IMR-90 (cell line): ENCODE data around the gene LMNB1. TPM values are rescaled to one million over a fixed set of nuclear protein-coding genes. Genes with fewer than 3 reads are reported as not detected.

Source experiments
- ATAC-seq: fragments of 200-7000 bp; cut with Tn5 transposase; 2 replicates; pipeline ENCODE4 v1.9.1; 2020; ENCODE audit warnings: low read depth, mild to moderate bottlenecking, moderate library complexity
- BruUV-seq: library from RNA; stranded (reverse); fragments of 400-500 nt; replicated peaks from 2 replicates; lab custom pipeline; 2021; lab: Mats Ljungman, UMichigan
- CTCF ChIA-PET: fragments of 300-600 bp; formaldehyde crosslinking; extraction: SDS; loops from one replicate; lab custom pipeline; 2021; ENCODE audit warnings: antibody characterized with exemption; lab: Yijun Ruan, JAX
- POLR2A ChIA-PET: fragments of 300-600 bp; sonication (Branson Sonifier 250); formaldehyde crosslinking; loops from one replicate; lab custom pipeline; 2022; ENCODE audit warnings: antibody characterized with exemption; ENCODE audit not compliant: unreplicated experiment; lab: Charles Lee
- DNase-seq: peaks from one replicate; pipeline ENCODE4 v3.0.0; 2013
- H2AFZ ChIP-seq: replicated peaks from 2 replicates; pipeline ENCODE3; 2013; ENCODE audit warnings: low read length, mild to moderate bottlenecking; ENCODE audit not compliant: poor library complexity
- H2AK5ac ChIP-seq: 2 replicates; pipeline ENCODE4 v1.6.1; 2013; ENCODE audit warnings: low read depth, low read length, inconsistent platforms
- H2AK9ac ChIP-seq: replicated peaks from 2 replicates; pipeline ENCODE3; 2013; ENCODE audit warnings: mild to moderate bottlenecking, low read depth, low read length, moderate library complexity; ENCODE audit not compliant: poor library complexity
- H2BK120ac ChIP-seq: 2 replicates; pipeline ENCODE4 v1.6.1; 2013; ENCODE audit warnings: low read depth, low read length, inconsistent platforms
- H2BK15ac ChIP-seq: 3 replicates; pipeline ENCODE4 v1.6.1; 2013; ENCODE audit warnings: low read depth, low read length, inconsistent platforms
- H2BK20ac ChIP-seq: 2 replicates; pipeline ENCODE4 v1.6.1; 2013; ENCODE audit warnings: low read depth, mild to moderate bottlenecking, inconsistent platforms, low read length, moderate library complexity
- H2BK5ac ChIP-seq: 2 replicates; pipeline ENCODE4 v1.6.1; 2013; ENCODE audit warnings: mild to moderate bottlenecking, low read depth, low read length, inconsistent platforms; ENCODE audit not compliant: poor library complexity, severe bottlenecking
- H3K14ac ChIP-seq: replicated peaks from 2 replicates; pipeline ENCODE4 v1.6.1; 2013; ENCODE audit warnings: low read depth, low read length, inconsistent platforms
- H3K18ac ChIP-seq: 2 replicates; pipeline ENCODE4 v1.6.1; 2013; ENCODE audit warnings: low read depth, low read length, control low read depth
- H3K23ac ChIP-seq: 2 replicates; pipeline ENCODE4 v1.6.1; 2013; ENCODE audit warnings: low read depth, low read length, inconsistent platforms
- H3K27ac ChIP-seq: 2 replicates; pipeline ENCODE4 v1.5.1; 2013; ENCODE audit warnings: mild to moderate bottlenecking, control low read depth, low read length; ENCODE audit not compliant: insufficient read depth
- H3K27me3 ChIP-seq: 2 replicates; pipeline ENCODE4 v1.6.1; 2013; ENCODE audit warnings: low read length; ENCODE audit not compliant: control insufficient read depth, insufficient read depth
- H3K36me3 ChIP-seq: 2 replicates; pipeline ENCODE4 v1.6.1; 2013; ENCODE audit warnings: low read length, mixed read lengths; ENCODE audit not compliant: control insufficient read depth, insufficient read depth
- H3K4ac ChIP-seq: 2 replicates; pipeline ENCODE4 v1.6.1; 2013; ENCODE audit warnings: low read depth, low read length, inconsistent platforms
- H3K4me1 ChIP-seq: 2 replicates; pipeline ENCODE4 v1.6.1; 2013; ENCODE audit warnings: low read length, mixed read lengths; ENCODE audit not compliant: control insufficient read depth, insufficient read depth
- H3K4me2 ChIP-seq: 2 replicates; pipeline ENCODE4 v1.6.1; 2013; ENCODE audit warnings: low read depth, mild to moderate bottlenecking, control low read depth, low read length, moderate library complexity
- H3K4me3 ChIP-seq: 2 replicates; pipeline ENCODE4 v1.5.1; 2013; ENCODE audit warnings: low read depth, mild to moderate bottlenecking, control low read depth, low read length, moderate library complexity; ENCODE audit not compliant: insufficient read depth
- H3K56ac ChIP-seq: 2 replicates; pipeline ENCODE4 v1.6.1; 2013; ENCODE audit warnings: low read length, inconsistent platforms; ENCODE audit not compliant: insufficient read depth; ENCODE audit errors: extremely low read depth
- H3K79me1 ChIP-seq, 2 experiments: 2 replicates each; pipeline ENCODE4 v1.6.1; 2013; ENCODE audit warnings: low read length in 2 of 2, inconsistent platforms in 1 of 2, low read depth in 1 of 2
- H3K9ac ChIP-seq: 2 replicates; pipeline ENCODE4 v1.6.1; 2013; ENCODE audit warnings: low read depth, low read length, control low read depth
- H3K9me1 ChIP-seq: 2 replicates; pipeline ENCODE4 v1.6.1; 2013; ENCODE audit warnings: low read length, inconsistent platforms; ENCODE audit not compliant: insufficient read depth
- H3K9me3 ChIP-seq: 2 replicates; pipeline ENCODE4 v1.6.1; 2013; ENCODE audit warnings: low read length; ENCODE audit not compliant: control insufficient read depth, insufficient read depth
- H4K20me1 ChIP-seq: 2 replicates; pipeline ENCODE4 v1.6.1; 2013; ENCODE audit warnings: low read length, inconsistent platforms; ENCODE audit not compliant: insufficient read depth
- H4K5ac ChIP-seq: 2 replicates; pipeline ENCODE4 v1.6.1; 2013; ENCODE audit warnings: mild to moderate bottlenecking, low read depth, low read length, control low read depth
- H4K8ac ChIP-seq, 2 experiments: 2 replicates each; pipeline ENCODE4 v1.6.1; 2013; ENCODE audit warnings: low read depth in 2 of 2, low read length in 2 of 2, control low read depth in 1 of 2, inconsistent platforms in 1 of 2
- H4K91ac ChIP-seq: 2 replicates; pipeline ENCODE4 v1.6.1; 2013; ENCODE audit warnings: low read depth, low read length, inconsistent platforms; ENCODE audit not compliant: insufficient read depth
- BHLHE40 ChIP-seq: fragments of 150-350 bp; IDR thresholded peaks from 2 replicates; pipeline ENCODE4 v1.6.1; 2016; ENCODE audit warnings: mild to moderate bottlenecking, low read depth, low read length
- FOS ChIP-seq: fragments of 150-350 bp; IDR thresholded peaks from 2 replicates; pipeline ENCODE4 v1.6.1; 2016; ENCODE audit warnings: low read depth, low read length
- MAFK ChIP-seq: IDR thresholded peaks from 2 replicates; pipeline ENCODE4 v1.6.1; 2012; ENCODE audit warnings: low read depth, low read length, improper control_type of control experiment
- MAZ ChIP-seq: IDR thresholded peaks from 2 replicates; pipeline ENCODE4 v1.6.1; 2012; ENCODE audit warnings: low read depth, mild to moderate bottlenecking, low read length, improper control_type of control experiment, moderate library complexity, borderline replicate concordance
- NFE2L2 ChIP-seq: fragments of 150-350 bp; IDR thresholded peaks from 2 replicates; pipeline ENCODE4 v1.6.1; 2016; ENCODE audit warnings: low read depth, mild to moderate bottlenecking, low read length
- POLR2A ChIP-seq: IDR thresholded peaks from 2 replicates; pipeline ENCODE4 v1.6.1; 2012; ENCODE audit warnings: mild to moderate bottlenecking, low read depth, low read length
- RAD21 ChIP-seq: IDR thresholded peaks from 2 replicates; pipeline ENCODE4 v1.6.1; 2012; ENCODE audit warnings: low read length, improper control_type of control experiment
- RCOR1 ChIP-seq: IDR thresholded peaks from 2 replicates; pipeline ENCODE4 v1.6.1; 2012; ENCODE audit warnings: mild to moderate bottlenecking, low read length, improper control_type of control experiment; ENCODE audit not compliant: insufficient replicate concordance
- RFX5 ChIP-seq: IDR thresholded peaks from 2 replicates; pipeline ENCODE4 v1.8.0; 2012; ENCODE audit warnings: low read depth, mild to moderate bottlenecking, low read length, moderate library complexity
- SMC3 ChIP-seq: fragments of 150-350 bp; IDR thresholded peaks from 2 replicates; pipeline ENCODE4 v1.6.1; 2016; ENCODE audit warnings: low read depth, mild to moderate bottlenecking, antibody characterized with exemption, low read length, moderate library complexity
- WGBS, 2 experiments: methylation state at CpG; one replicate each; pipeline versions ENCODE4 v1.1.5 to v1.1.7; 2013; ENCODE audit warnings: missing lambda C conversion rate in 2 of 2; ENCODE audit not compliant: insufficient read length in 1 of 2; ENCODE audit errors: extremely low coverage in 2 of 2; 5-methylcytosine and 5-hydroxymethylcytosine counted together
- dilution Hi-C: fragments of 300-500 bp; cut with HindIII; formaldehyde crosslinking; loops from one replicate; pipeline ENCODE4 v1.14.3; 2018; ENCODE audit warnings: low sequenced_read_pairs; ENCODE audit not compliant: unreplicated experiment
- in situ Hi-C: fragments of 300-500 bp; cut with MboI; formaldehyde crosslinking; loops from 3 replicates; pipeline ENCODE4 v1.14.3; 2019; ENCODE audit warnings: low sequenced_read_pairs, inconsistent platforms, mixed read lengths
- intact Hi-C: fragments of 100-400 bp; cut with micrococcal nuclease; formaldehyde crosslinking; loops from 2 replicates; pipeline ENCODE4 v1.10.0; 2022
- polyA plus RNA-seq, 3 experiments: library from polyadenylated mRNA; depleted of rRNA; stranded (reverse); fragments of >200 nt; gene quantifications; 2 replicates each; pipeline ENCODE4 v1.2.3, GENCODE V29; 2012; ENCODE audit warnings: low replicate concordance in 1 of 3
- total RNA-seq: library from RNA; depleted of rRNA; stranded (reverse); fragments of >200 nt; gene quantifications from 2 replicates; pipeline ENCODE4 v1.2.3, GENCODE V29; 2012
- TF ChIP-seq, protein P1 (sequence below): conservative IDR thresholded peaks from 2 replicates; pipeline ENCODE4 v1.5.1; 2012; ENCODE audit warnings: mild to moderate bottlenecking, low read depth, low read length, improper control_type of control experiment
- TF ChIP-seq, protein P2 (sequence below): fragments of 150-350 bp; IDR thresholded peaks from 2 replicates; pipeline ENCODE4 v1.6.1; 2017; ENCODE audit warnings: mild to moderate bottlenecking, antibody characterized with exemption, low read length, low read depth
- TF ChIP-seq, protein P3 (sequence below): fragments of 150-350 bp; IDR thresholded peaks from 2 replicates; pipeline ENCODE4 v1.6.1; 2016; ENCODE audit warnings: low read depth, mild to moderate bottlenecking, low read length, moderate library complexity, borderline replicate concordance

The LMNB1 gene
- total and polyA plus RNA-seq, 2 of the 4 experiments (the other 2 are of a cell fraction), result 36.0 to 53.6 TPM

DNA sequence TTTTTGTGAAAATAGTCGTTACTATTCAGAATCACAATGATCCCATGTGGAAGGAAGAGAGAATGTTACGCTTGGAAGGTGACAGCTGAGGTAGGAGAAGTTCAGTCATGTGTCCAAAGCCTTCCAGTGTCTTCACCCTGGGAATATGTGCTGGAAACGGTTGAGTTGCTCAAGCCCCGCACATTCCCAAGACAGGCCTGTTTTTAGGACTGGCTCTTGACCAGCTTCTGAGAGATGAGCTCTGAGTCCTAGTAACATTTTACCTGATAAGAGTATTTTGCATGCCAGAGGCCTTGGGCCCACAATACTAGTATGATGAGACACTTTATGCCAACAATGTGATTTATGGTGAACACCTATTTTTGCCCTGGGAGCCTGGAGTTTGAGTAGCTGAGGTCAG, 101.7 kb downstream of the LMNB1 start:
- no peak for DNase-seq
- H3K9me3 ChIP-seq, result no peaks in the 10 kb centered on the region
- BruUV-seq, result no TSS peak
- H3K18ac ChIP-seq, result no peak overlapping the region
- H3K9ac ChIP-seq, result no peak overlapping the region
- intact Hi-C loops, result no loop called here
- in situ Hi-C loops, result no loop called here
- H2BK120ac ChIP-seq, result no peak overlapping the region
- H3K23ac ChIP-seq, result no peak overlapping the region
- H3K4me1 ChIP-seq, result no peaks in the 10 kb centered on the region; the same call in 1 of the 2 replicates
- H3K36me3 ChIP-seq, result no peaks in the 10 kb centered on the region
- no peak overlapping the region for H4K91ac ChIP-seq
- no peak overlapping the region for H3K56ac ChIP-seq
- dilution Hi-C loops, result no loop called here
- H2AK5ac ChIP-seq, result no peak overlapping the region
- H3K14ac ChIP-seq, result no peak overlapping the region
- H2BK20ac ChIP-seq, result no peak overlapping the region
- no peaks in the 10 kb centered on the region for H3K27me3 ChIP-seq
- no peak overlapping the region for H3K4ac ChIP-seq
- H2BK5ac ChIP-seq, result no peak overlapping the region
- ChIA-PET POLR2A (no interaction called here), CTCF (no interaction called here)
- no peak overlapping the region for H3K4me3 ChIP-seq
- H3K9me1 ChIP-seq, result peaks cover 4% of the 10 kb centered on the region; the same call in 1 of the 2 replicates
- H3K79me1 ChIP-seq, result no peaks in the 10 kb centered on the region; a peak in 1 of 4 replicates
- H4K8ac ChIP-seq, result no peak overlapping the region
- H2BK15ac ChIP-seq, result no peak overlapping the region
- no peak for ATAC-seq
- no peak overlapping the region for H3K4me2 ChIP-seq
- no peak overlapping the region for H3K27ac ChIP-seq
- TF ChIP-seq, protein P1, sequence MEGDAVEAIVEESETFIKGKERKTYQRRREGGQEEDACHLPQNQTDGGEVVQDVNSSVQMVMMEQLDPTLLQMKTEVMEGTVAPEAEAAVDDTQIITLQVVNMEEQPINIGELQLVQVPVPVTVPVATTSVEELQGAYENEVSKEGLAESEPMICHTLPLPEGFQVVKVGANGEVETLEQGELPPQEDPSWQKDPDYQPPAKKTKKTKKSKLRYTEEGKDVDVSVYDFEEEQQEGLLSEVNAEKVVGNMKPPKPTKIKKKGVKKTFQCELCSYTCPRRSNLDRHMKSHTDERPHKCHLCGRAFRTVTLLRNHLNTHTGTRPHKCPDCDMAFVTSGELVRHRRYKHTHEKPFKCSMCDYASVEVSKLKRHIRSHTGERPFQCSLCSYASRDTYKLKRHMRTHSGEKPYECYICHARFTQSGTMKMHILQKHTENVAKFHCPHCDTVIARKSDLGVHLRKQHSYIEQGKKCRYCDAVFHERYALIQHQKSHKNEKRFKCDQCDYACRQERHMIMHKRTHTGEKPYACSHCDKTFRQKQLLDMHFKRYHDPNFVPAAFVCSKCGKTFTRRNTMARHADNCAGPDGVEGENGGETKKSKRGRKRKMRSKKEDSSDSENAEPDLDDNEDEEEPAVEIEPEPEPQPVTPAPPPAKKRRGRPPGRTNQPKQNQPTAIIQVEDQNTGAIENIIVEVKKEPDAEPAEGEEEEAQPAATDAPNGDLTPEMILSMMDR, result no peak
- TF ChIP-seq RCOR1 (no peak), MAFK (no peak), NFE2L2 (no peak), RFX5 (no peak), MAZ (no peak), SMC3 (no peak), BHLHE40 (no peak), POLR2A (no peak), FOS (no peak), RAD21 (no peak)
- TF ChIP-seq, protein P2, sequence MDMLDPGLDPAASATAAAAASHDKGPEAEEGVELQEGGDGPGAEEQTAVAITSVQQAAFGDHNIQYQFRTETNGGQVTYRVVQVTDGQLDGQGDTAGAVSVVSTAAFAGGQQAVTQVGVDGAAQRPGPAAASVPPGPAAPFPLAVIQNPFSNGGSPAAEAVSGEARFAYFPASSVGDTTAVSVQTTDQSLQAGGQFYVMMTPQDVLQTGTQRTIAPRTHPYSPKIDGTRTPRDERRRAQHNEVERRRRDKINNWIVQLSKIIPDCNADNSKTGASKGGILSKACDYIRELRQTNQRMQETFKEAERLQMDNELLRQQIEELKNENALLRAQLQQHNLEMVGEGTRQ, result no peak
- TF ChIP-seq, protein P3, sequence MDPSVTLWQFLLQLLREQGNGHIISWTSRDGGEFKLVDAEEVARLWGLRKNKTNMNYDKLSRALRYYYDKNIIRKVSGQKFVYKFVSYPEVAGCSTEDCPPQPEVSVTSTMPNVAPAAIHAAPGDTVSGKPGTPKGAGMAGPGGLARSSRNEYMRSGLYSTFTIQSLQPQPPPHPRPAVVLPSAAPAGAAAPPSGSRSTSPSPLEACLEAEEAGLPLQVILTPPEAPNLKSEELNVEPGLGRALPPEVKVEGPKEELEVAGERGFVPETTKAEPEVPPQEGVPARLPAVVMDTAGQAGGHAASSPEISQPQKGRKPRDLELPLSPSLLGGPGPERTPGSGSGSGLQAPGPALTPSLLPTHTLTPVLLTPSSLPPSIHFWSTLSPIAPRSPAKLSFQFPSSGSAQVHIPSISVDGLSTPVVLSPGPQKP, result no peak
- H4K20me1 ChIP-seq, result no peaks in the 10 kb centered on the region
- H2AFZ ChIP-seq, result no peak overlapping the region
- no peak overlapping the region for H2AK9ac ChIP-seq
- WGBS, 2 experiments, result 93% methylated on average over 2 of the region's 4 CpGs; no CpG with 5 or more reads in 1 of the 2 experiments
- H4K5ac ChIP-seq, result no peak overlapping the region
